Measurements from ENCODE around the gene CD99.
A peak's percentile ranks its signal among the peaks of the same experiment; 100 is the strongest.
"Not testable (repeated sequence)": the region's sequence is repeated elsewhere in the genome, so short reads cannot be mapped to it uniquely, and the experiment has no call there.

CD99 gene

DNA sequence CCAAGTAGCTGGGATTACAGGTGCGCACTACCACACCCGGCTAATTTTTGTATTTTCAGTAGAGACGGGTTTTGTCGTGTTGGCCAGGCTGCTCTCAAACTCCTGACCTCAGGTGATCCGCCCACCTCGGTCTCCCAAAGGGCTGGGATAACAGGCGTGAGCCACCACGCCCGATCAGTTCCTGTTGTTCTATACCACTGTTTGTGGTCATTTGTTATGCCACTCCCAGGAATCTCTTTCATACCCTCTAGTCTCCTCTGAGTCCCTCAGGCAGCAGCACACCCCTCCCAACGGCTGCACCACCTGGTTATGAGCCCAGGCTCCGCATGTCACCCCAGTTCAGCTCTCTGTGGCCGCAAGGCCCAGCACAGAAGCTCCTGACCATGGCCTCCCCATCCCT lies 17.5 kb upstream of the CD99 start:
- no peak for DNase-seq (ENCODE audit: low read depth in 2 of 2)
- TF ChIP-seq, protein P1, sequence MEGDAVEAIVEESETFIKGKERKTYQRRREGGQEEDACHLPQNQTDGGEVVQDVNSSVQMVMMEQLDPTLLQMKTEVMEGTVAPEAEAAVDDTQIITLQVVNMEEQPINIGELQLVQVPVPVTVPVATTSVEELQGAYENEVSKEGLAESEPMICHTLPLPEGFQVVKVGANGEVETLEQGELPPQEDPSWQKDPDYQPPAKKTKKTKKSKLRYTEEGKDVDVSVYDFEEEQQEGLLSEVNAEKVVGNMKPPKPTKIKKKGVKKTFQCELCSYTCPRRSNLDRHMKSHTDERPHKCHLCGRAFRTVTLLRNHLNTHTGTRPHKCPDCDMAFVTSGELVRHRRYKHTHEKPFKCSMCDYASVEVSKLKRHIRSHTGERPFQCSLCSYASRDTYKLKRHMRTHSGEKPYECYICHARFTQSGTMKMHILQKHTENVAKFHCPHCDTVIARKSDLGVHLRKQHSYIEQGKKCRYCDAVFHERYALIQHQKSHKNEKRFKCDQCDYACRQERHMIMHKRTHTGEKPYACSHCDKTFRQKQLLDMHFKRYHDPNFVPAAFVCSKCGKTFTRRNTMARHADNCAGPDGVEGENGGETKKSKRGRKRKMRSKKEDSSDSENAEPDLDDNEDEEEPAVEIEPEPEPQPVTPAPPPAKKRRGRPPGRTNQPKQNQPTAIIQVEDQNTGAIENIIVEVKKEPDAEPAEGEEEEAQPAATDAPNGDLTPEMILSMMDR (IDR thresholded peaks at IDR 0.05; ENCODE audit: low read depth, low read length): no peak
- H3K4me3 ChIP-seq (replicated peaks in 1 of 2; ENCODE audit: low read depth in 2 of 2, low read length in 2 of 2): no peak overlapping the region

DNA sequence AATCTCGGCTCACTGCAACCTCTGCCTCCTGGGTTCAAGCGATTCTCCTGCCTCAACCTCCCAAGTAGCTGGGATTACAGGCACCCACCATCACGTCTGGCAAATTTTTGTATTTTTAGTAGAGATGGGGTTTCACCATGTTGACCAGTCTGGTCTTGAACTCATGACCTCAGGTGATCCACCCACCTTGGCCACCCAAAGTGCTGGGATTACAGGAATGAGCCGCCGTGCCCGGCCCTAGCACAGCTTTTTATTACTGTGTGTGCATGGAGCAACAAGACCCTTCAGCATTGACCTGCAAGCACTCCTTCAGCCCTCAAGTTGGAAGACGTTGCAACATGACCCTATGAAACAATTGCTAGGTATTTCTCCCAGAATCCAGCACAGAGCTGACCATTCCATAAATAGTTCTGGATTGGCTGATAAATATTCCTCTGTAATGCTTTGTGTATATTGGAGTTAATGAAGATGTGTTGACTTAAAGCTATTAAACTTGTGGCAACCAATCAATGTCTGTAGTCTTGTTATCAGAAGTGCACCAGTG lies 15.4 kb upstream of the CD99 start:
- DNase-seq (ENCODE audit: low read depth in 2 of 2); H3K4me3 ChIP-seq (replicated peaks in 1 of 2; ENCODE audit: low read depth in 2 of 2, low read length in 2 of 2): not testable (repeated sequence)

DNA sequence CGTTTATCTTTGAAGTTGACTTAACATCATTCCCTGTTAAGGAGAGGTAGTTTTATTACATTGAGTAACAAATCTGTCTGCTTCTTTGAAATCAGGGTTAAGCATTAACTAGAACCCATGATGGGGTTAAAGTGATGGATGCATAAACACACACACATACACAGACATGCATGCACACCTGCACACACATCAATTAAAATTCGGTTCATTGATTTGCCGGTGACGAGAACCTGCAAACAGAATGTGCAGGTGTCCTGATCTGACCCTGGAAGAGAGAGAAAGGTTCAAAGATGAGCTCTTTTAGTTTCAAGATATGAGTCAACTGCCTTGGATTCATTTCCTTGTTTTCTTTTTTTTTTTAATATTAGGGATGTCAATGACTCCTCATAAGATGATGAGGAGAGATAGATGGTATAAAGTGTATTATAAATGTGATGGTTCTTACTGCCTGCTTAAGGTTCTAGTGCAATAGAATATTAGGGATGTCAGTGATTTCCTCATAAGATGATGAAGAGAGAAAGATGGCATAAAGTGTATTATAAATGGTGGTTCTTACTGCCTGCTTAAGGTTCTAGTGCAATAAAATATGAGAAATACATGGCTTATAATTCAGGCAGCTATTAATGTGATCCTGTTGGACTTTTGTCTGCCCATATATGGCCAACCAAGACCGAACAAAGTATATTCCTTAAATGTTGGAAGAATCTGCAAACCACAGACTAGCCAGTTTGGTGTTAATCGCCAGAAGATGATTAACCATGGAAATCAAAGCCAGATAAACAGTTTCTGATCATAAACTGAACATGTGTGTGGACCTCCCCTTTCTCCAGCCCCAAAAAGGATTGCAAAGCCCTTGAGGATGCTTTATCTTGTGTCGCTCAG lies 14.1 kb upstream of the CD99 start:
- TF ChIP-seq, protein P1 (IDR thresholded peaks at IDR 0.05; ENCODE audit: low read depth, low read length): no peak
- peak overlapping the region in 1 of 2 donors; percentile 18 for H3K4me3 ChIP-seq (replicated peaks in 1 of 2; ENCODE audit: low read depth in 2 of 2, low read length in 2 of 2)
- DNase-seq (ENCODE audit: low read depth in 2 of 2): peak in 1 of 2 donors; percentile 12

DNA sequence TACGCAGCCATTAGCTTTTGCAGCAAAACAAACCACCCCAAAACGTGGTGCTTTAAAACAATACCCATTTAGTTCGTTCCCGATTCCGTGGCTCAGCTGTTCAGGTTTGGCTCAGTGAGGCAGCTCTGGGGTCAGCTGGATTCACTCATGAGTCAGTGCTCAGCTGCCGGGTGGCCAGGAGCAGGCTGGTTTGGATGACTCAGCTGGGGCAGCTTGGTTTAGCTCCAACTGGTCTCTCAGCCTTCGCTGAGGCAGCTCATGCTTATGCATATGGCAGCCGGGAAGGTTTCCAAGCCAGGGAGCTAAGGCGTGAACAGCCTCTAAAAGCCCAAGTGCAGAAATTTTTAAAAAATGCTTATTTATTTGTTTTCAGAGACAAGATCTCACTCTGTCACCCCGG lies 13.3 kb upstream of the CD99 start:
- H3K4me3 ChIP-seq (replicated peaks in 1 of 2; ENCODE audit: low read depth in 2 of 2, low read length in 2 of 2): peak overlapping the region in 1 of 2 donors; percentile 18
- DNase-seq (ENCODE audit: low read depth in 2 of 2): peak; percentile 98 to 99

DNA sequence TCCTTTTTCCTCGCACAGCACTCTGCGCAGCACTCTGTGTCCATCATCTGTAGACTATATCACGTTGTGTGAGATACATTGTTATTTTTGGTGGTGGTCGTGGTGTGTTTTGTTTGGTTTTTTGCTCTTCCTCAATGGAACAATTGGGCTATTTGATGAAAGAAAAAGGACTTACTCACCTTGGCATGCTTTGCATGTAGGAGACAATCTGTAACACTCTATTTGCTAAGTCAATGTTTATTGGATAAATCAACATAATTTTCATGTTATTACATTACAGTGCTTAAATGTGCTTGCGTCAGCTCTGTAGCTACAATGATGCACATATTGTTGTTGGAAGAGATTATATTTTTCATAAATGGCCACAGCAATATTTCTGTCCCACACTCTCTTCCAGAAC lies 12.5 kb upstream of the CD99 start:
- TF ChIP-seq, protein P1 (IDR thresholded peaks at IDR 0.05; ENCODE audit: low read depth, low read length): no peak
- H3K4me3 ChIP-seq (replicated peaks in 1 of 2; ENCODE audit: low read depth in 2 of 2, low read length in 2 of 2): no peak overlapping the region
- DNase-seq (ENCODE audit: low read depth in 2 of 2): peak in 1 of 2 donors; percentile 49

More for the DNA sequence above, 13.3 kb upstream of the CD99 start:
- TF ChIP-seq, protein P1 (IDR thresholded peaks at IDR 0.05; ENCODE audit: low read depth, low read length): no peak

DNA sequence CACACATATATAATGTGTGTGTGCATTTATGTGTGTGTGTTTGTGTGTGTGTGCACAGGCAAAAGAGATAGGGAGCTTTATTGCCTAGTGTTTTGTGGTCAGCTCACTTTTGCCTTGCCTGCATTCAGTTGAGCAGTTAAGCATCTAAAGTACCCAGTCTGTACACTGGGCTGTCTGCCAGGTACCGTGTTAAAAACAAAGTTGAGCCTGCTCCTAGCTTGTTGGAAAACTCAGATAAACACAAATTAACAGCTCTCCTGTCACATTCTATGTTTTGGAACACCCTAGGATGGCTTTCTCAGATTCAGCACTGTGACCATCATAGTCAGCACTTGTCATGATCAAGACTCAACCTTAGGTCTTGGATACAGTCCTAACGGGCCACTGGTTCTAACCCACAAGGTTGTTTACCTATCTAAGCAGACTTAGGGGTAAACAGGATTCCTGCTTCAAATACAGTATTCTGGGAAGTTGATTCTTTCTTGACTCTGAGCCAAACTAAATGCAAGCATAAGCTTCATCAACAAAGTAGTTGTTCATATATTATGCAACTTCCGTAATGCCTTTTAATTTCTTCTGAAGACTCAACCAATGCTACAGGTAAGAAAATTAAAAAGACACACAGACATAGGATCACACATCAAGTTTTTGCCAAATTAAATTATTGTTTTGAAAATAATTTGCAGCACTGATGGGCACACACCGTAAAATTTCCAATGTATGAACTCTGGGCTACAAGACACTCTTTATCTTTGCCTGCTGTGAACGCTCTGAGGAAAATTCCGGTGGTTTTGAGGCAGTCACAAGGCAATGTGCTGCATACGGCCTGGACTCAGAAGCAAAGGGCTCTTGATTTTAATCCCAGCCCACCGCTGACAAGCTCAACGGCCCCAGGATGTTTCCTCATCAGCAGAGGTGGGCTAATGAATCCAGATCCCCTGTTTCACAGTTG lies 11.3 kb upstream of the CD99 start:
- H3K4me3 ChIP-seq (replicated peaks in 1 of 2; ENCODE audit: low read depth in 2 of 2, low read length in 2 of 2): no peak overlapping the region
- peak; percentile 39 to 69 for DNase-seq (ENCODE audit: low read depth in 2 of 2)
- TF ChIP-seq, protein P1 (IDR thresholded peaks at IDR 0.05; ENCODE audit: low read depth, low read length): no peak
